ENCODE results near the gene HIBCH. TPM values are rescaled to one million over a fixed set of nuclear protein-coding genes. Genes with fewer than 3 reads are reported as not detected.

The HIBCH gene
- total and polyA plus RNA-seq, 9 of the 15 experiments (the other 6 are each of a cell fraction or from before 2014, with no cell fraction given) = 17.0 to 65.4 (median 28.3) TPM

GRCh38 chr2:190318931-190319554 is 583 bp downstream of the HIBCH start:
- peaks cover 0 to 12% of the 10 kb centered on the region in 2 experiments; a peak in 3 of 5 replicates for H3K4me1 ChIP-seq (replicated peaks in 1 of 2; ENCODE audit: control insufficient read depth in 2 of 2, insufficient read depth in 2 of 2, low read length in 2 of 2)
- peak overlapping the region; percentile 96 for H3K4me2 ChIP-seq (ENCODE audit: insufficient read depth, low read length)
- peak; percentile 50 for ATAC-seq
- peak overlapping the region; percentile 72 for H3K4me3 ChIP-seq
- no peaks in the 10 kb centered on the region for H4K20me1 ChIP-seq (replicated peaks; ENCODE audit: control insufficient read depth, insufficient read depth, low read length)
- no peaks in the 10 kb centered on the region for H3K27me3 ChIP-seq (ENCODE audit: control insufficient read depth in 2 of 2, insufficient read depth in 2 of 2, low read length in 2 of 2)
- no peaks in the 10 kb centered on the region for H3K9me1 ChIP-seq (ENCODE audit: control insufficient read depth, insufficient read depth, low read length)
- no peaks in the 10 kb centered on the region for H3K9me3 ChIP-seq (replicated peaks; ENCODE audit: control insufficient read depth, insufficient read depth, low read depth, low read length)
- ChIA-PET POLR2A (interaction anchor here (0.6 to 2.0 kb wide), 10 partner anchors 10 to 657 kb away, joined by 3 to 6 read pairs (median 3); no protein-coding TSS in a partner anchor), CTCF (ENCODE audit: low intra/inter-chr PET ratio) (interaction anchor here (0.8 to 1.1 kb wide), 2 partner anchors 54 to 192 kb away, joined by 3 read pairs; no protein-coding TSS in a partner anchor)
- peak overlapping the region; percentile 86 for H2AFZ ChIP-seq (ENCODE audit: low read depth, low read length)
- in situ Hi-C loops (cut with MboI) = no loop called here
- peaks cover 42% of the 10 kb centered on the region for H3K79me2 ChIP-seq (ENCODE audit: control insufficient read depth, insufficient read depth, low read length)
- peak overlapping the region; percentile 62 to 88 for H3K9ac ChIP-seq (ENCODE audit: insufficient read depth in 1 of 2, low read depth in 2 of 2, low read length in 2 of 2)
- BruUV-seq (replicated peaks) = TSS peak; percentile 54
- H3K27ac ChIP-seq (ENCODE audit: extremely low read depth, low read depth, low read length) = peak overlapping the region; percentile 52
- TF ChIP-seq PHF20 (IDR thresholded peaks at IDR 0.05; ENCODE audit: partially characterized antibody) (no peak), MNT (conservative IDR thresholded peaks at IDR 0.05) (peak in 1 of 2 experiments; percentile 1; a peak in 1 of 4 replicates), HDAC1 (IDR thresholded peaks at IDR 0.05) (peak in 1 of 2 experiments; percentile 13; a peak in 1 of 4 replicates)
- FAIRE-seq = peak; percentile 6
- 2% methylated on average over 11 of the region's 12 CpGs for WGBS (ENCODE audit: insufficient coverage, low coverage, missing lambda C conversion rate)
- DNase-seq (ENCODE audit: extremely low read depth in 1 of 4, low spot score in 3 of 4) = peak in 1 of 4 experiments; percentile 16
- H3K36me3 ChIP-seq (ENCODE audit: control insufficient read depth, insufficient read depth, low read length) = peaks cover 7% of the 10 kb centered on the region; the same call in 1 of the 3 replicates
- intact Hi-C loops (cut with micrococcal nuclease) = loop anchor here (2.0 to 10.0 kb wide), 4 partner anchors 42 to 654 kb away; partner anchors contain the start of gene ASNSD1

Measured in K562 (cell line).